HG03175 (cell line): ENCODE results near the gene CANT1.

ENCODE experiments used
- ATAC-seq: cut with Tn5 transposase; IDR thresholded peaks from one replicate; pipeline ENCODE4 v1.9.1; 2021; ENCODE audit warnings: mild to moderate bottlenecking, moderate library complexity; ENCODE audit not compliant: unreplicated experiment

CANT1 gene

GRCh38 chr17:78997231-78997741, 12.3 kb downstream of the CANT1 start:
- no peak for ATAC-seq

GRCh38 chr17:78996781-78997201, 12.8 kb downstream of the CANT1 start:
- ATAC-seq = no peak

GRCh38 chr17:78995761-78996451, 13.7 kb downstream of the CANT1 start:
- ATAC-seq = no peak

- no peak for ATAC-seq
These were observed 14.4 kb downstream of the CANT1 start for GRCh38 chr17:78995022-78995760.

- no peak for ATAC-seq
These were observed 15.4 kb downstream of the CANT1 start for GRCh38 chr17:78993981-78994671.

GRCh38 chr17:78993241-78993956, 16.2 kb downstream of the CANT1 start:
- no peak for ATAC-seq

GRCh38 chr17:78992542-78993212, 16.9 kb downstream of the CANT1 start:
- no peak for ATAC-seq

- no peak for ATAC-seq
These were observed 17.5 kb downstream of the CANT1 start for GRCh38 chr17:78991906-78992532.

- no peak for ATAC-seq
These were observed 18.4 kb downstream of the CANT1 start for GRCh38 chr17:78991017-78991738.

- no peak for ATAC-seq
These were observed 19.1 kb downstream of the CANT1 start for GRCh38 chr17:78990349-78991016.

- no peak for ATAC-seq
These were observed 21.4 kb downstream of the CANT1 start for GRCh38 chr17:78988152-78988551.

GRCh38 chr17:78986649-78987328, 22.8 kb downstream of the CANT1 start:
- no peak for ATAC-seq

- ATAC-seq = no peak
These were observed 23.4 kb downstream of the CANT1 start for GRCh38 chr17:78986048-78986648.

- ATAC-seq = no peak
These were observed 24.2 kb downstream of the CANT1 start for GRCh38 chr17:78985395-78985794.

- ATAC-seq = no peak
These were observed 28.3 kb downstream of the CANT1 start for GRCh38 chr17:78981010-78981888.

GRCh38 chr17:78980624-78980972, 29.0 kb downstream of the CANT1 start:
- no peak for ATAC-seq
